GM23338 (cell line): ENCODE data around the gene AGXT2. TPM values are rescaled to one million over a fixed set of nuclear protein-coding genes. Genes with fewer than 3 reads are reported as not detected.

ENCODE experiments used
- ATAC-seq: fragments of 200-7000 bp; cut with Tn5 transposase; 3 replicates; pipeline ENCODE4 v1.9.1; 2020
- DNase-seq: peaks from one replicate; pipeline ENCODE4 v3.0.0-alpha.2; 2015; ENCODE audit warnings: low spot score
- H2AFZ ChIP-seq: fragments of 200-600 bp; sonication (generic); 2 replicates; pipeline ENCODE4 v1.8.0; 2016; ENCODE audit warnings: antibody characterized with exemption, mild to moderate bottlenecking, moderate library complexity
- H3F3A ChIP-seq: fragments of 200-600 bp; sonication (generic); replicated peaks from 2 replicates; pipeline ENCODE4 v1.8.0; 2017; ENCODE audit warnings: antibody characterized with exemption, mixed run types, low read depth
- H3K27ac ChIP-seq: fragments of 200-600 bp; sonication (generic); 2 replicates; pipeline ENCODE4 v1.6.1; 2016; ENCODE audit warnings: low read depth
- H3K27me3 ChIP-seq: fragments of 200-600 bp; sonication (generic); 2 replicates; pipeline ENCODE4 v1.8.0; 2016; ENCODE audit warnings: mild to moderate bottlenecking, mixed run types, moderate library complexity; ENCODE audit not compliant: insufficient read depth
- H3K36me3 ChIP-seq: fragments of 200-600 bp; sonication (generic); 2 replicates; pipeline ENCODE4 v1.8.0; 2016; ENCODE audit warnings: mild to moderate bottlenecking; ENCODE audit not compliant: insufficient read depth
- H3K4me1 ChIP-seq: fragments of 200-600 bp; sonication (generic); 2 replicates; pipeline ENCODE4 v1.8.0; 2016; ENCODE audit warnings: mild to moderate bottlenecking, moderate library complexity; ENCODE audit not compliant: insufficient read depth
- H3K4me2 ChIP-seq: fragments of 200-600 bp; sonication (generic); 2 replicates; pipeline ENCODE4 v1.7.1; 2017; ENCODE audit warnings: mixed run types
- H3K4me3 ChIP-seq: fragments of 200-600 bp; sonication (generic); 2 replicates; pipeline ENCODE4 v1.6.1; 2016; ENCODE audit warnings: mixed run types
- H3K79me2 ChIP-seq: fragments of 200-600 bp; sonication (generic); replicated peaks from 2 replicates; pipeline ENCODE4 v1.8.0; 2017; ENCODE audit warnings: mild to moderate bottlenecking; ENCODE audit not compliant: insufficient read depth
- H3K9me2 ChIP-seq: fragments of 200-600 bp; sonication (generic); 2 replicates; pipeline ENCODE4 v1.8.0; 2017; ENCODE audit not compliant: insufficient read depth
- H4K20me1 ChIP-seq: fragments of 200-600 bp; sonication (generic); replicated peaks from 2 replicates; pipeline ENCODE4 v1.8.0; 2017; ENCODE audit warnings: mild to moderate bottlenecking; ENCODE audit not compliant: insufficient read depth
- H3K27ac Mint-ChIP-seq: 2 replicates; pipeline ENCODE4 v1.8.0; 2020; ENCODE audit warnings: inconsistent platforms, mild to moderate bottlenecking, moderate library complexity, mixed read lengths
- H3K27me3 Mint-ChIP-seq: 3 replicates; pipeline ENCODE4 v1.8.0; 2022; ENCODE audit warnings: low read depth, mild to moderate bottlenecking, moderate library complexity, mixed read lengths, inconsistent platforms; ENCODE audit not compliant: insufficient read depth, poor library complexity
- H3K36me3 Mint-ChIP-seq: 3 replicates; pipeline ENCODE4 v1.8.0; 2021; ENCODE audit warnings: low read depth, mild to moderate bottlenecking, inconsistent platforms, moderate library complexity, mixed read lengths
- H3K4me1 Mint-ChIP-seq: 3 replicates; pipeline ENCODE4 v1.8.0; 2020; ENCODE audit warnings: mild to moderate bottlenecking, inconsistent platforms, mixed read lengths
- H3K4me3 Mint-ChIP-seq: 3 replicates; pipeline ENCODE4 v1.8.0; 2021; ENCODE audit warnings: moderate library complexity, mild to moderate bottlenecking, inconsistent platforms, mixed read lengths
- H3K9me3 Mint-ChIP-seq: 3 replicates; pipeline ENCODE4 v1.8.0; 2020; ENCODE audit warnings: moderate library complexity, mild to moderate bottlenecking, inconsistent platforms, mixed read lengths
- CREB1 ChIP-seq: fragments of 250-450 bp; sonication (Bioruptor Pico); IDR thresholded peaks from 2 replicates; pipeline ENCODE4 v1.5.0; 2020; ENCODE audit warnings: low read depth, mild to moderate bottlenecking, moderate library complexity
- CTCF ChIP-seq, 2 experiments: fragments of 200-600 bp in 1 of 2; sonication (generic) in 1 of 2; conservative IDR thresholded peaks; 2 replicates each; pipeline versions ENCODE4 v1.5.1 to v1.6.1; 2016 to 2017; ENCODE audit warnings: antibody characterized with exemption in 2 of 2, low read depth in 2 of 2, mild to moderate bottlenecking in 2 of 2, moderate library complexity in 1 of 2
- ETS1 ChIP-seq: IDR thresholded peaks from 2 replicates; pipeline ENCODE4 v1.6.1; 2016; ENCODE audit warnings: antibody characterized with exemption
- EZH2phosphoT487 ChIP-seq: fragments of 200-600 bp; sonication (generic); IDR thresholded peaks from one replicate; pipeline ENCODE4 v1.8.1; 2018; ENCODE audit warnings: antibody characterized with exemption; ENCODE audit not compliant: unreplicated experiment
- JUNB ChIP-seq: IDR thresholded peaks from one replicate; pipeline ENCODE4 v1.6.1; 2016; ENCODE audit warnings: antibody characterized with exemption; ENCODE audit not compliant: unreplicated experiment
- POLR2AphosphoS5 ChIP-seq: IDR thresholded peaks from 2 replicates; pipeline ENCODE4 v1.6.1; 2016; ENCODE audit warnings: antibody characterized with exemption, low read depth
- REST ChIP-seq: IDR thresholded peaks from one replicate; pipeline ENCODE4 v1.6.1; 2018; ENCODE audit warnings: antibody characterized with exemption; ENCODE audit not compliant: unreplicated experiment
- STAT1 ChIP-seq: IDR thresholded peaks from one replicate; pipeline ENCODE4 v1.6.1; 2016; ENCODE audit warnings: antibody characterized with exemption; ENCODE audit not compliant: unreplicated experiment
- ZNF114 ChIP-seq: fragments of 250-450 bp; sonication (Bioruptor Pico); IDR thresholded peaks from 2 replicates; pipeline ENCODE4 v1.5.0; 2020; ENCODE audit warnings: mild to moderate bottlenecking, moderate library complexity
- ZNF331 ChIP-seq: fragments of 250-450 bp; sonication (Bioruptor Pico); IDR thresholded peaks from 2 replicates; pipeline ENCODE4 v1.5.0; 2020; ENCODE audit warnings: low read depth, mild to moderate bottlenecking, moderate library complexity
- ZNF462 ChIP-seq: fragments of 250-450 bp; sonication (Bioruptor Pico); IDR thresholded peaks from 2 replicates; pipeline ENCODE4 v1.5.0; 2020; ENCODE audit warnings: mild to moderate bottlenecking, moderate library complexity
- polyA plus RNA-seq: library from polyadenylated mRNA; unstranded; fragments of >200 nt; fragmentation: Nextera tagmentation; extraction: Ambion mirVana; gene quantifications from 2 replicates; pipeline ENCODE4 v1.2.1, GENCODE V29; 2016
- total RNA-seq: library from RNA; depleted of rRNA; stranded (reverse); fragments of >200 nt; shearing (Covaris generic); gene quantifications from 2 replicates; pipeline ENCODE4 v1.2.3, GENCODE V29; 2014

The AGXT2 gene
- total and polyA plus RNA-seq, 2 experiments from 2014 or later: not detected

GRCh38 chr5:35002459-35002858, 45.3 kb downstream of the AGXT2 start (continued):
- no peak for TF ChIP-seq ZNF462

GRCh38 chr5:35001842-35002241, 45.9 kb downstream of the AGXT2 start:
- H3K36me3 Mint-ChIP-seq: no peaks in the 10 kb centered on the region
- no peak for ATAC-seq
- Histone ChIP-seq H3K79me2 (no peaks in the 10 kb centered on the region), H3F3A (no peaks in the 10 kb centered on the region), H3K27me3 (no peaks in the 10 kb centered on the region), H3K4me3 (no peak overlapping the region), H2AFZ (peak overlapping the region; percentile 91), H3K9me2 (no peaks in the 10 kb centered on the region), H3K27ac (no peak overlapping the region), H3K4me2 (no peak overlapping the region), H3K4me1 (peaks cover 15% of the 10 kb centered on the region), H4K20me1 (no peaks in the 10 kb centered on the region), H3K36me3 (no peaks in the 10 kb centered on the region; the same call in 1 of the 2 replicates)
- peaks cover 7% of the 10 kb centered on the region for H3K27me3 Mint-ChIP-seq
- no peak for DNase-seq
- H3K9me3 Mint-ChIP-seq: no peaks in the 10 kb centered on the region
- no peak overlapping the region for H3K27ac Mint-ChIP-seq
- H3K4me1 Mint-ChIP-seq: peaks cover 14% of the 10 kb centered on the region
- H3K4me3 Mint-ChIP-seq: no peak overlapping the region
- no peak for TF ChIP-seq ETS1
- no peak for TF ChIP-seq JUNB
- TF ChIP-seq CREB1 (CRISPR knock-in tag): no peak
- no peak for TF ChIP-seq EZH2phosphoT487
- no peak for TF ChIP-seq STAT1
- TF ChIP-seq CTCF (conservative IDR thresholded peaks at IDR 0.05; ENCODE audit: low read depth in 2 of 2): no peak
- no peak for TF ChIP-seq POLR2AphosphoS5
- no peak for TF ChIP-seq ZNF331 (CRISPR knock-in tag)
- no peak for TF ChIP-seq REST
- no peak for TF ChIP-seq ZNF114 (CRISPR knock-in tag)
